GM18909 (cell line): Measurements from ENCODE around the gene GALNT10.

ENCODE experiments used
- ATAC-seq: cut with Tn5 transposase; IDR thresholded peaks from one replicate; pipeline ENCODE4 v1.9.1; 2021; ENCODE audit warnings: mild to moderate bottlenecking; ENCODE audit not compliant: unreplicated experiment, poor library complexity

The GALNT10 gene

GRCh38 chr5:154393850-154394249 is 203.3 kb downstream of the GALNT10 start:
- ATAC-seq: no peak

- no peak for ATAC-seq
Observed at GRCh38 chr5:154394307-154394706, 203.8 kb downstream of the GALNT10 start.

- ATAC-seq: peak; percentile 69
Observed at GRCh38 chr5:154395407-154396106, 205.0 kb downstream of the GALNT10 start.

- no peak for ATAC-seq
Observed at GRCh38 chr5:154396128-154396527, 205.6 kb downstream of the GALNT10 start.

GRCh38 chr5:154397652-154398406 is 207.3 kb downstream of the GALNT10 start:
- no peak for ATAC-seq

- ATAC-seq: no peak
Observed at GRCh38 chr5:154400678-154401077, 210.1 kb downstream of the GALNT10 start.

GRCh38 chr5:154401355-154401754 is 210.8 kb downstream of the GALNT10 start:
- ATAC-seq: no peak

- no peak for ATAC-seq
Observed at GRCh38 chr5:154401931-154402330, 211.4 kb downstream of the GALNT10 start.

- ATAC-seq: no peak
Observed at GRCh38 chr5:154402611-154403010, 212.1 kb downstream of the GALNT10 start.

GRCh38 chr5:154403234-154403633 is 212.7 kb downstream of the GALNT10 start:
- no peak for ATAC-seq

GRCh38 chr5:154403776-154404387 is 213.3 kb downstream of the GALNT10 start:
- ATAC-seq: no peak

- ATAC-seq: peak; percentile 97
Observed at GRCh38 chr5:154405078-154405792, 214.7 kb downstream of the GALNT10 start.

- ATAC-seq: no peak
Observed at GRCh38 chr5:154406231-154406630, 215.7 kb downstream of the GALNT10 start.

- no peak for ATAC-seq
Observed at GRCh38 chr5:154406826-154407225, 216.3 kb downstream of the GALNT10 start.

GRCh38 chr5:154408811-154409210 is 218.3 kb downstream of the GALNT10 start:
- no peak for ATAC-seq

- no peak for ATAC-seq
Observed at GRCh38 chr5:154409230-154409840, 218.8 kb downstream of the GALNT10 start.

- no peak for ATAC-seq
Observed at GRCh38 chr5:154410008-154410407, 219.5 kb downstream of the GALNT10 start.

GRCh38 chr5:154410786-154411185 is 220.3 kb downstream of the GALNT10 start:
- ATAC-seq: no peak

GRCh38 chr5:154411338-154411737 is 220.8 kb downstream of the GALNT10 start:
- no peak for ATAC-seq

GRCh38 chr5:154412316-154412715 is 221.8 kb downstream of the GALNT10 start:
- ATAC-seq: no peak
